Measurements from ENCODE around the gene RNF208.

Gene RNF208

GRCh38 chr9:137226338-137227053 is 4.5 kb upstream of the RNF208 start:
- no peak for DNase-seq

GRCh38 chr9:137225699-137226331 is 3.8 kb upstream of the RNF208 start:
- no peak for DNase-seq

DNA sequence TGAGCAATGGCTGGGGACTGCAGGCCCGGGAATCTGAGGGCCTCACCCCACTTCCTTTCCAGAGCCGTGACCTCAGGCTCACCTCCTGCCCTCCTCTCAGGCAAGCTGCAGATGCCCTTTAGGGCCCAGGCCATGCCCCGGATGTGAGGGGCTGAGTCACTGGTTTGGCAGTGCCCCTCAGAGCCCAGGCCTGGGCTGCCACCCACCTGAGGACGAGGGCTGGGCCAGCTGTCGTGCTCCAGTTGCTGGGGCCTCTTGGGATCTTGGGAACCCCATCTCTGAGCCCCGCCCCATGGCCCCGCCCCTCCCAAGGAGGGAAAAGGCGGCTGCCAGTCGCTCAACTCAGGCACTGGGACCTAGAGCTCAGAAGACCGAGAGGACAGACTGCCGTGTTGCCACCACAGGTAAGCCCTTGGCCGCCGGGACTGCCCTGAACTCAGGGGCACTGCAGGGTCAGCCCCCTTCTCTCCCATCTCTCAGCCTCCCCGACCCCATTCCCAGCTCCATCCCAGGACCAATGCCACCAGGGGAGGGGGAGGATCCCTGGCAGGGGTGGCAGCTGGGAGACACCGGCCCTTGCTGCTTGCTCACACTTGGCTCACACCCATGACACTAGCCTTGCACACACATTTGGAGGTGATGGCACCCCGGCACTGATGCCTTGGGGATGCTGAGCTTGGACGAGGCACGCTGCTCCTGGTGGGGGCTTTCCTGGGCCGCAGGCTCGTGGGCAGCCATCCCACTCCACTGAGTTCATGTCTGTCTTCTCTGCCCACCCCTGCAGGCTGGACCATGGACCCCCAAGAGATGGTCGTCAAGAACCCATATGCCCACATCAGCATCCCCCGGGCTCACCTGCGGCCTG is 3.0 kb upstream of the RNF208 start, which contains the start of gene CYSRT1:
CYSRT1 (plus strand) TSS at position 345 of the 865 bp plus-strand sequence; CDS start at position 793, 448 bp downstream.
- DNase-seq, result no peak

- peak; percentile 98 for DNase-seq
These were observed 1.3 kb upstream of the RNF208 start for GRCh38 chr9:137223078-137223970.

- DNase-seq, result no peak
These were observed 431 bp downstream of the RNF208 start for GRCh38 chr9:137221506-137222111.

DNA sequence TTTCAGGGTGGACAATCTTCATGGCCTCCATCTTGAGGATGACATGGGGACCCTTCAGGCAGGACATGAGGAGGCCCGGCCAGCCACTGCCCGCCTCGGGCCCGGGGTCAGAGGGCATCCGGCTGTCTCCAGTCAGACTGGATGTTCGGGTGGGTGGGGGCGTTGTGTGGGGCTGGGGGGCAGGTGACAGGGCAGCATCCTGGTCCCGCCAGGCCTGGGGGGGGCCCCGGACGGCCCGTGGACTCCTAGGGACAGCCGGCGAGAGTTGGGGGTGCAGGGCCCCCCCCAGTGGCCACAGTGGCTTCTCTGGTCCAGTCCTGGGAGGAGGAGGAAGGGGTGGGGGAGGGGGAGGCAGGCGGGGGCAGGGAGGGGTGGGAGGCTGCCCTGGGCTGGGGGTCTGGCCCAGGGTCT is 940 bp downstream of the RNF208 start:
- DNase-seq, result no peak

DNA sequence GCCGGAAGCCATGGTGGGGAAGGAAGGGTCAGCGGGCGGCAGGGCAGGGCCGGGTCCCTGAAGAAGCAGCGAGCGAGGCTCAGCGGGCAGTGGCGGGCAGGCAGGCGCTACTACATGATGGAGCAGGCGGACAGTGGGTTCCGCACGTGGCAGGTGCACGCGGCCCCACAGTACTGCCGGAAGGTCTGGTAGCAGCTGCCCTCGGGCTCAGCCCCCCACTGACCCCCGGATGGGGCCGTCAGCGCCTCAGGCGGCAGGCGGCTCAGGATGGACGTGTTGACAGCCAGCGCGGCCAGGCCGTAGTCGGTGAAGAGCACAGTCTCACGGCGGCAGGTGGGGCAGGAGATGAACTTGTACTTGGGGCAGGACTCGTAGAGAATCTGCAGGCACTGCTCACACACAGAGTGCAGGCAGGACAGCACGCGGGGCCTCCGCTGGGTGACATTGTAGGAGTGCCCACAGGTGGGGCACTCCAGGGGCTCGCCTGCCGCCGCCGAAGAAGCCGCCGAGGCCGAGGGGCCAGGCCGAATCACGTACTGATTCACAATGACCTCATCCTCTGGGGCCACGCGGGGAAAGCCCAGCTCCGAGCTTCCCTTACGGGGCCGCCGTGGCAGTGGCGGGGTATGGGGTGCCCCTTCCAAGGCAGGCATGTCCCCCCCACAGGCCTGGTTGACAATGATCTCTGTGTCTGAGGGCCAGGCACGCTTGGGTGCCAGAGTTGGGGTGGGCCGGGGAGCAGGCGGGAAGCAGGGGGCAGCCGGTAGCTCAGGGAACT is 1.5 kb downstream of the RNF208 start:
- no peak for DNase-seq

- DNase-seq, result no peak
These were observed 2.2 kb downstream of the RNF208 start for GRCh38 chr9:137219757-137220316.

DNA sequence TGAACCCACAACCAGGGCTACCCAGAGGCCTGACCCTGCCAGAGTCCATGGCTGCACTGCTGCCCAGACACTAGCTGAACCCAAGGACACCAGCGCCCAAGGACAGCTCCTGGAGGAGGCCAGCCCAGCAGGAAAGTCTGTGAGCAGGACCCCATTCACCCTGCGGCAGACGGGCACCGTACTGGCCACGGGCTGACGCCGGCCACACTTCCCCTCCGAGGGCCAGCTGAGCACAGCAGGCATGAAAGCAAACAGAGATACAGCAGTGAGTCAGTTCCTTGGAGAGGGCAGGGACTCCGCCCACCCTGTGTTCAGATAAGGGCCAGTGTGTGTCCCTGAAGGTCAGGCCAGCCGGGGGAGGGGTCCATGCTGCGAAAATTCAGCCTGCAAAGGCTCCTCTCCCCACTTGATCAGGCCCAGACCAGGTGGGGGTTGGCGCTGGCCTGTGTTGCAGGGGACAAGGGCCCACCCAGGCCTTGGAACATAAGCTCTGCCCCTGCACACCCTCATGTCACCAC is 3.2 kb downstream of the RNF208 start:
- DNase-seq, result no peak

- no peak for DNase-seq
These were observed 3.8 kb downstream of the RNF208 start for GRCh38 chr9:137218212-137218753.

DNA sequence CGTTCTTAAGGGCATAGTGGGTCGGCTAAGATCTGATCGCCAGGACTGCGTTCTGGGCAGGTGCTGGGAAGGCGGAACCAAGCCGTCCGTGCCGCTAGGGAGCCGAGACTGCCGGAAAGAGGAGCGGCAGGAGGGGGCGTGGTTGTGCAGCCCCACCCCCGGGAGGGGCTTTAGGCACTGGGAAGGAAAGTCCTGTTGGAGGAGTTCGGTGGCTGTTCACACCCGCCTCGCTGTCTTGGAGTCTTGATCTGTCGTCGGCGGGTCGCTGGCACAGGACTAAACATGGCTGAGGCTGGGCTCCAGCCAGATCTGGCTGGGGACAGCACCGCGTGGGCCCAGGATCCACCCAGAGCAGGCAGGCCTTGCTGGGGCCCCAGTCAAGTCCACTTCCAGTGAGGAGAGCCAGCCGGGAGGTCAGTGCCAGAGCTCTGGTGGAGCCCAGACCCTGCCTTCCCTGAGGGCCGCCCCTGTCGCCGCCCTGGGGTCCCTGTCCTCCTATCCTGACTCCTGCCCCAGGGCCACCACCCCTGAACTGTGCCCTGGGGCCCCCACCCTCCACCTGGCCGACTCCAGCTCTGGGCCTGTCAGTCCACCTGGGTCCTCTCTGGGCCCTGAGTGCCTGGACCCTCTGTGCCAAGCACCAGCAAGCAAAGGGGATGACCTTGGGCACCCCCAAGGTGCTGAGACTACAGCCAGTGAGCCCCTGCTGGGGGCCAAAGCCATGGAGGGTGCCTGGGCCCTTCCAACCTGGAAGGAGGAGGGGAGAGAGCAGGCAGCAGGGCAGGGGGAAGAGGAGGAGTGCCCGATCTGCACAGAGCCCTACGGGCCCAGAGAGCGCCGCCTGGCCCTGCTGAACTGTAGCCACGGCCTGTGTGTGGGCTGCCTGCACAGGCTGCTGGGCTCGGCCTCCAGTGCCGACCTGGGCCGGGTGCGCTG is 4.5 kb downstream of the RNF208 start:
- no peak for DNase-seq

DNA sequence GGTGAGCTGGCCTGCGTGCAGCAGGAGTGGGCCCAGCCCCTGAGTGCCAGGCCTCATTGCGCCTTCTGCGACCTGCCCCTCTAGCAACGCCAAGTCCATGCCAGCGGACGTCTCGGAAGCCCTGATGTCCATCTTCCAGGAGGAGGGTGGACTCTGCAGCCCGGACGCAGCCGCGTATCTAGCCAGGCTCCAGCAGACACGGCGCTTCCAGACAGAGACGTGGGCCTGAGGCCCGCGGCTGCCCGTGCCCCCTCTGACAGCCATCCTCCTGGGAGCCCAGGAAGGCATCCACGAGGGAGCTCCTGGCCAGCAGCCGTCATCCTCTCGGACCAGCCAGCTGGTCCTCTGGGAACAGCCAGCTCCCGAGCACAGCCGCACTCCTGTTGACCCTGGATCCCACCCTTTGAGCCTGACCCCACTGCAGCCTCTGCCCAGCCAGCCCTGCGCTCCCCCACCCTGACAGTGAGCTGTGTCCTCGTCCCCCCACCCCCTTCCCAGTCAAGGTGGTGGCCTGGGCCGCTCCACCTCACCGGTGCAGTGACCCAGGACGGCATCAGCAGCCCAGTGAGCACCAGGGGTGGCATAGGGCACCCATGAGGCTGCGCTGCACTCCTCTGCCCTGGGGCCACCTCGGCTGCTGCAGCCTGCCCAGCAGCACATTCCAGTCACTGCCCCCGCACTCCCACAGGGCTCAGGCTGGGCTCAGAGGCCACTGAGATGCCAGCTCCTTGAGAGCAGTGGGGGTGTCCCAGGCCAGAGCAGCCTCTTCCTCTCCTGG is 5.7 kb downstream of the RNF208 start:
- no peak for DNase-seq

DNA sequence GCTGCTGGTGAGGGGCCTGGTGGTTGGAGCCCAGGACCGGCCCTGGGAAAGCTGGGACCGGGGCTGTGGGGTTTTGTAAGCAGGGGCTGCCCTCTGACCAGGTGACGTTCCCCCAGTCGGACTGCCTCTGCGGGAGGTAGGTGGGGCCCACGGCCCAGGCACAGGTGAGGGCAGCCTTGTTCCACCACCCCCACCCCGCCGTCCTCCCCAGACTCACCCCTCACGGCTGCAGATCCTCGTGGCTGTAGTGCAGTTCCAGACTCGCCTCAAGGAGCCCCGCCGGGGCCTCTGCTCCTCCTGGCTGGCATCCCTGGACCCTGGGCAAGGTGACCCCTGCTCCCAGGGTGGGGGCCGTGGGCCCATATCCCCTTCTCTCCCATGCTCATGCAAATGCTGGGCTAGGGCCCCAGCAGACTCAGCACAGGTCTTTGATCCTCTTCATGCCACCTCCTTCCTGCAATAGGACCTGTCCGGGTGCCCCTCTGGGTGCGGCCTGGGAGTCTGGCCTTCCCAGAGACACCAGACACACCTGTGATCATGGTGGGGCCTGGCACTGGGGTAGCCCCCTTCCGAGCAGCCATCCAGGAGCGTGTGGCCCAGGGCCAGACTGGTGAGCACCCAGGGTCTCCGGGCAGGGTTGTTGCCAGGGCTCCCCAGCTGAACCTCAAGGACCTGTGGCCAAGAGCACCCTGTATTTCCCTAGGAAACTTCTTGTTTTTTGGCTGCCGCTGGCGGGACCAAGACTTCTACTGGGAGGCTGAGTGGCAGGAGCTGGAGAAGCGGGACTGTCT is 6.6 kb downstream of the RNF208 start:
- no peak for DNase-seq

GRCh38 chr9:137214620-137215019 is 7.4 kb downstream of the RNF208 start:
- DNase-seq, result no peak

GRCh38 chr9:137213160-137214060 is 8.6 kb downstream of the RNF208 start:
- DNase-seq, result no peak

- DNase-seq, result no peak
These were observed 9.5 kb downstream of the RNF208 start for GRCh38 chr9:137212520-137212919.

Measured in fibroblast of skin of right biceps (primary cell).